Measurements from ENCODE around the gene MBD1.
A peak's percentile ranks its signal among the peaks of the same experiment; 100 is the strongest.

The MBD1 gene

DNA sequence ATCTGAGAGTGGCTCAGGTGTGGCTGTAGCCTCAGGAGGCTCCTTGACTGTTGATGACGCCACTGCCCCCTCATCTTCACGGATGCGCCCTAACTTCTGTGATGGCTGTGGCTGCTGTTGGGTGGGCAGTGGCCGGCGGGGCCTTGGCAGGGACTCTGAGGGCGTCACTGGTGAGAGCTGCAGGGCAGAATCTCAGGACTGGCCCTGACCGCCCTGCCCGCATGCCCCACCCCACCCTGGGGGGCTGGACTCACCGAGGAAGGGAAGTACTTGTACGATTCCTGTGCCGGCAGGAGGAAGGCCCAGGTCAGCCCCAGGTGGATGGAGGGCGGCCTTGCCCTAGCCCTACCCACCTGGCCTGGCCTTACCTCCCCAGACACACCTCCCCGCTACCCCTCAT is 3.7 kb upstream of the MBD1 start:
- in situ Hi-C loops (cut with HindIII; ENCODE audit: low sequenced_read_pairs), result no loop called here
- DNase-seq (ENCODE audit: low read depth), result no peak
- TF ChIP-seq CTCF (IDR thresholded peaks at IDR 0.05; ENCODE audit: low read depth, low read length, missing control alignments), result no peak
- no peak overlapping the region for H3K4me3 ChIP-seq (ENCODE audit: low read depth, low read length)

DNA sequence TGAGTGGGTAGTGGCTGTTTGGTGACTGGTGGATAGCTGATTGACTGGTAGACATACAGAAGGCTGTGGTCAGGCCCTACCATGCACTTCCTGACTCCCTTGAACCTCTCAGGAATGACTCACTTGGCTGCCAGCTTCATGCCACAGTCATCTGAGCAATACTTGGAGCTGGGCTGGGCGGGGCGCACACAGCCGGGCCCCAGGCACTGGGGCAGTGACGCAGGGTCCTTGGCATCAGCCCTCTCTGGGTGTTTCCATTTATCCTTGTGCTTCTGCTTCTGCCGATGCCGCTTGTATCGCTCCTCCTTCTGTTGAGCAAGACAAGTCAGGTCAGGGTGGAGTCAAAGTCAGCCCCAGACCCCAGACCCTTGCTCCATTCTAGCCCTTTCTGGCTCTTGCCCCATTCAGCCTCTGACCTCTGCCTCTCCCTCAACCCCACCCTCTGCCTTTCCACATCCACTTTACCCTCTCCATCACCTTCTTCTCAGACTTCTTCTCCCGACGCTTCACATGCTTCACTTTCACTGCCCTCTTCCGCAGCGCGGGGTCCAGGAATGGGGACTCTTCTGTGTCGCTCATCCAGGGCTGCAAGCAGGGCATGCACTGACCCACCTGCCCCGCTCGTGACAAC is 3.0 kb upstream of the MBD1 start:
- DNase-seq (ENCODE audit: low read depth), result no peak
- no peak for TF ChIP-seq CTCF (IDR thresholded peaks at IDR 0.05; ENCODE audit: low read depth, low read length, missing control alignments)
- in situ Hi-C loops (cut with HindIII; ENCODE audit: low sequenced_read_pairs), result no loop called here
- H3K4me3 ChIP-seq (ENCODE audit: low read depth, low read length), result no peak overlapping the region

GRCh38 chr18:50283469-50284209 is 2.3 kb upstream of the MBD1 start:
- TF ChIP-seq CTCF (IDR thresholded peaks at IDR 0.05; ENCODE audit: low read depth, low read length, missing control alignments), result no peak
- H3K4me3 ChIP-seq (ENCODE audit: low read depth, low read length), result no peak overlapping the region
- DNase-seq (ENCODE audit: low read depth), result no peak
- in situ Hi-C loops (cut with HindIII; ENCODE audit: low sequenced_read_pairs), result no loop called here

GRCh38 chr18:50282521-50283335 is 1.4 kb upstream of the MBD1 start:
- in situ Hi-C loops (cut with HindIII; ENCODE audit: low sequenced_read_pairs), result no loop called here
- TF ChIP-seq CTCF (IDR thresholded peaks at IDR 0.05; ENCODE audit: low read depth, low read length, missing control alignments), result no peak
- no peak for DNase-seq (ENCODE audit: low read depth)
- no peak overlapping the region for H3K4me3 ChIP-seq (ENCODE audit: low read depth, low read length)

DNA sequence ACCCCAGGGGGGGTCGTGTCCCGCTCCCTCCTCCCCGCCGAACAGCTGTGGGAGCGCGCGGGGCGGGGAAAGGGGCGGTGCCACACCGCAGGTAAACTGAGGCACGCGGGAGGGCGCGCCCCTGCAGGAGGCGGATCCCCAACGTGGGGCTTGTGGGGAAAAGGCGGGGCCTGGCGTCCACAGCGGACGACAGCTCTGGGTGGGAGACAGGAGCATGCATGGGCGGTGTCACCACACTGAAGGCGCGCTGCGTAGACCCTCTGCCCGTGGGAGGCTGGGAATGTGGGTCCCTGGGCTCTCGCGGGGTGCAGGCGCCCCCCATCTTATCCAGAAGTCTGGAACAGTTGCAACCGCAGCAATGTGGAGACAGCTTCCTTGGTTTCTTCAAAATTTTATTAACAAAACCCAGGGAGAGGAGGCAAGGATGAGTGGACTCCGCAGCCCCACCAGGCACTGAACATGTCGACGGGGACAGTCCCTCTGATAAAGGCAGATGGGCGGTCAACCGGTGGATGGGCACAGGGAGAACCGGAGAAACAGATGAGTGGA is 723 bp upstream of the MBD1 start:
- in situ Hi-C loops (cut with HindIII; ENCODE audit: low sequenced_read_pairs), result no loop called here
- no peak for TF ChIP-seq CTCF (IDR thresholded peaks at IDR 0.05; ENCODE audit: low read depth, low read length, missing control alignments)
- peak overlapping the region; percentile 81 for H3K4me3 ChIP-seq (ENCODE audit: low read depth, low read length)
- DNase-seq (ENCODE audit: low read depth), result no peak

GRCh38 chr18:50280707-50281294 is 522 bp downstream of the MBD1 start:
- in situ Hi-C loops (cut with HindIII; ENCODE audit: low sequenced_read_pairs), result no loop called here
- H3K4me3 ChIP-seq (ENCODE audit: low read depth, low read length), result peak overlapping the region; percentile 81
- no peak for TF ChIP-seq CTCF (IDR thresholded peaks at IDR 0.05; ENCODE audit: low read depth, low read length, missing control alignments)
- DNase-seq (ENCODE audit: low read depth), result no peak
